ENCODE measurements around the gene CACFD1. TPM values are rescaled to one million over a fixed set of nuclear protein-coding genes. Genes with fewer than 3 reads are reported as not detected.
A peak's percentile ranks its signal among the peaks of the same experiment; 100 is the strongest.

The CACFD1 gene
- total and polyA plus RNA-seq, 2 of the 13 experiments (the other 11 are each of a cell fraction or from before 2014, with no cell fraction given): 13.8 to 14.6 TPM

- TF ChIP-seq ZNF282 (IDR thresholded peaks at IDR 0.05; ENCODE audit: partially characterized antibody) (no peak), ZNF207 (IDR thresholded peaks at IDR 0.05; ENCODE audit: borderline replicate concordance) (no peak), ZNF546 (CRISPR knock-in tag; conservative IDR thresholded peaks at IDR 0.05) (no peak), ZNF274 (CRISPR knock-in tag; IDR thresholded peaks at IDR 0.05) (no peak), ZNF326 (CRISPR knock-in tag; IDR thresholded peaks at IDR 0.05; ENCODE audit: borderline replicate concordance) (no peak), ZNF563 (CRISPR knock-in tag; IDR thresholded peaks at IDR 0.05) (peak; percentile 39), ZNF737 (CRISPR knock-in tag; IDR thresholded peaks at IDR 0.05; ENCODE audit: borderline replicate concordance) (no peak), ZSCAN9 (CRISPR knock-in tag; IDR thresholded peaks at IDR 0.05; ENCODE audit: borderline replicate concordance) (no peak), ZNF709 (CRISPR knock-in tag; IDR thresholded peaks at IDR 0.05) (no peak; the same call in 1 of the 2 replicates), IRX3 (CRISPR knock-in tag; IDR thresholded peaks at IDR 0.05; ENCODE audit: borderline replicate concordance, low read depth) (no peak), FOXC1 (CRISPR knock-in tag; IDR thresholded peaks at IDR 0.05; ENCODE audit: borderline replicate concordance) (0 out of 2 replicates have a peak, but pooled peaks have one; percentile 60), GATAD2A (CRISPR knock-in tag; IDR thresholded peaks at IDR 0.05) (peak; percentile 21; the same call in 1 of the 2 replicates), SIN3A (IDR thresholded peaks at IDR 0.05; ENCODE audit: borderline replicate concordance, low read depth, low read length) (0 out of 2 replicates have a peak, but pooled peaks have one; percentile 62), TRIM24 (CRISPR knock-in tag; IDR thresholded peaks at IDR 0.05) (no peak), KDM5A (IDR thresholded peaks at IDR 0.05; ENCODE audit: borderline replicate concordance, low read length) (no peak), MYNN (CRISPR knock-in tag; IDR thresholded peaks at IDR 0.05; ENCODE audit: low read depth) (no peak), ZNF761 (CRISPR knock-in tag; conservative IDR thresholded peaks at IDR 0.05) (no peak), ZKSCAN5 (CRISPR knock-in tag; IDR thresholded peaks at IDR 0.05) (no peak), ZFP62 (CRISPR knock-in tag; IDR thresholded peaks at IDR 0.05) (no peak), HOXA9 (CRISPR knock-in tag; IDR thresholded peaks at IDR 0.05; ENCODE audit: borderline replicate concordance) (no peak), ATAD3A (CRISPR knock-in tag; IDR thresholded peaks at IDR 0.05) (no peak), ZNF414 (CRISPR knock-in tag; IDR thresholded peaks at IDR 0.05) (no peak), MZF1 (CRISPR knock-in tag; IDR thresholded peaks at IDR 0.05; ENCODE audit: borderline replicate concordance) (no peak), CENPT (CRISPR knock-in tag; IDR thresholded peaks at IDR 0.05; ENCODE audit: low read depth) (no peak), MXD4 (CRISPR knock-in tag; IDR thresholded peaks at IDR 0.05) (peak; percentile 78; the same call in 1 of the 2 replicates), ZFP1 (CRISPR knock-in tag; IDR thresholded peaks at IDR 0.05) (no peak), SAFB2 (CRISPR knock-in tag; IDR thresholded peaks at IDR 0.05; ENCODE audit: borderline replicate concordance, low read depth) (no peak)
- TF ChIP-seq, protein P1, sequence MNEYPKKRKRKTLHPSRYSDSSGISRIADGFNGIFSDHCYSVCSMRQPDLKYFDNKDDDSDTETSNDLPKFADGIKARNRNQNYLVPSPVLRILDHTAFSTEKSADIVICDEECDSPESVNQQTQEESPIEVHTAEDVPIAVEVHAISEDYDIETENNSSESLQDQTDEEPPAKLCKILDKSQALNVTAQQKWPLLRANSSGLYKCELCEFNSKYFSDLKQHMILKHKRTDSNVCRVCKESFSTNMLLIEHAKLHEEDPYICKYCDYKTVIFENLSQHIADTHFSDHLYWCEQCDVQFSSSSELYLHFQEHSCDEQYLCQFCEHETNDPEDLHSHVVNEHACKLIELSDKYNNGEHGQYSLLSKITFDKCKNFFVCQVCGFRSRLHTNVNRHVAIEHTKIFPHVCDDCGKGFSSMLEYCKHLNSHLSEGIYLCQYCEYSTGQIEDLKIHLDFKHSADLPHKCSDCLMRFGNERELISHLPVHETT (CRISPR knock-in tag; conservative IDR thresholded peaks at IDR 0.05): no peak; the same call in 1 of the 2 replicates
- TF ChIP-seq, protein P2, sequence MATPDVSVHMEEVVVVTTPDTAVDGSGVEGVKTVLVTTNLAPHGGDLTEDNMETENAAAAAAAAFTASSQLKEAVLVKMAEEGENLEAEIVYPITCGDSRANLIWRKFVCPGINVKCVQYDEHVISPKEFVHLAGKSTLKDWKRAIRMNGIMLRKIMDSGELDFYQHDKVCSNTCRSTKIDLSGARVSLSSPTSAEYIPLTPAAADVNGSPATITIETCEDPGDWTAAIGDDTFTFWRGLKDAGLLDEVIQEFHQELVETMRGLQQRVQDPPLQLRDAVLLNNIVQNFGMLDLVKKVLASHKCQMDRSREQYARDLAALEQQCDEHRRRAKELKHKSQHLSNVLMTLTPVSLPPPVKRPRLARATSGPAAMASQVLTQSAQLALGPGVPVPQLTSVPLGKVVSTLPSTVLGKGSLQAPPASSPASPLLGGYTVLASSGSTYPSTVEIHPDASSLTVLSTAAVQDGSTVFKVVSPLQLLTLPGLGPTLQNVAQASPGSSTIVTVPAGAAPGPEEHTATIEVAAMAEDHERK (CRISPR knock-in tag; IDR thresholded peaks at IDR 0.05; ENCODE audit: low read depth): no peak
Observed at GRCh38 chr9:133478851-133479711, 19.3 kb downstream of the CACFD1 start, which contains the start of gene SLC2A6 (continued).

All from HepG2 (cell line).